ENCODE data around the gene TTC1.

- TF ChIP-seq EP300 (IDR thresholded peaks at IDR 0.05) (no peak), CTCF (IDR thresholded peaks at IDR 0.05) (no peak), POLR2A (IDR thresholded peaks at IDR 0.05) (no peak)
Observed at GRCh38 chr5:160061770-160062169, 52.8 kb downstream of the TTC1 start.

Data from gastroesophageal sphincter (tissue), 3 donors.